Small intestine (tissue), 7 donors: ENCODE data around the gene IL13. TPM values are rescaled to one million over a fixed set of nuclear protein-coding genes. Genes with fewer than 3 reads are reported as not detected.

Source experiments
- DNase-seq, 2 donors: peaks; one replicate each; pipeline versions ENCODE4 v3.0.0 to v3.0.0-alpha.2; 2013
- FAIRE-seq: peaks from 2 replicates; lab custom pipeline; 2012; peaks lifted over from hg19 to GRCh38; lab: Jason Lieb, UNC
- H3K27ac ChIP-seq, 3 donors: one replicate each; pipeline ENCODE4 v1.5.1; 2013; ENCODE audit warnings: low read length in 2 of 3, mild to moderate bottlenecking in 2 of 3, control low read depth in 1 of 3, inconsistent platforms in 1 of 3, low read depth in 1 of 3, moderate library complexity in 1 of 3
- H3K27me3 ChIP-seq, 3 donors: one replicate each; pipeline ENCODE4 v1.6.1; 2013; ENCODE audit warnings: low read length in 3 of 3, inconsistent platforms in 1 of 3; ENCODE audit not compliant: control insufficient read depth in 3 of 3, insufficient read depth in 3 of 3
- H3K36me3 ChIP-seq, 3 donors: one replicate each; pipeline ENCODE4 v1.6.1; 2013; ENCODE audit warnings: low read length in 3 of 3, inconsistent platforms in 1 of 3, low read depth in 1 of 3, mild to moderate bottlenecking in 1 of 3, moderate library complexity in 1 of 3; ENCODE audit not compliant: control insufficient read depth in 3 of 3, insufficient read depth in 2 of 3
- H3K4me1 ChIP-seq, 3 donors: one replicate each; pipeline ENCODE4 v1.6.1; 2013; ENCODE audit warnings: low read length in 2 of 3, inconsistent platforms in 1 of 3, low read depth in 1 of 3, mild to moderate bottlenecking in 1 of 3, moderate library complexity in 1 of 3; ENCODE audit not compliant: control insufficient read depth in 3 of 3, insufficient read depth in 2 of 3
- H3K4me3 ChIP-seq, 3 donors: one replicate each; pipeline ENCODE4 v1.5.1; 2013; ENCODE audit warnings: low read length in 3 of 3, control low read depth in 1 of 3, inconsistent platforms in 1 of 3, low read depth in 1 of 3, mild to moderate bottlenecking in 1 of 3, moderate library complexity in 1 of 3
- H3K9me3 ChIP-seq, 2 donors: one replicate each; pipeline ENCODE4 v1.6.1; 2013; ENCODE audit warnings: low read depth in 1 of 2, low read length in 1 of 2; ENCODE audit not compliant: control insufficient read depth in 2 of 2, insufficient read depth in 1 of 2
- WGBS, 3 donors: extraction: QIAGEN DNeasy Blood & Tissue Kit; methylation state at CpG; one replicate each; pipeline ENCODE4 v1.1.7; 2013; 5-methylcytosine and 5-hydroxymethylcytosine counted together
- polyA plus RNA-seq, 4 donors: library from polyadenylated mRNA; stranded (reverse) in 3 of 4; unstranded in 1 of 4; fragments of 200-250 nt in 3 of 4; fragments of 120-200 nt in 1 of 4; gene quantifications; one replicate each; pipeline versions ENCODE4 v1.2.1 to v1.2.3, GENCODE V29; 2013
- donor health status: healthy with polysubstance abuse.
- donor health status: control.
- donor health status: control.
- donor health status: Bipolar disorder and iron deficiency.
- donor health status: healthy.

IL13 gene
- polyA plus RNA-seq, 4 donors, result 0.54 TPM; not detected in 3

DNA sequence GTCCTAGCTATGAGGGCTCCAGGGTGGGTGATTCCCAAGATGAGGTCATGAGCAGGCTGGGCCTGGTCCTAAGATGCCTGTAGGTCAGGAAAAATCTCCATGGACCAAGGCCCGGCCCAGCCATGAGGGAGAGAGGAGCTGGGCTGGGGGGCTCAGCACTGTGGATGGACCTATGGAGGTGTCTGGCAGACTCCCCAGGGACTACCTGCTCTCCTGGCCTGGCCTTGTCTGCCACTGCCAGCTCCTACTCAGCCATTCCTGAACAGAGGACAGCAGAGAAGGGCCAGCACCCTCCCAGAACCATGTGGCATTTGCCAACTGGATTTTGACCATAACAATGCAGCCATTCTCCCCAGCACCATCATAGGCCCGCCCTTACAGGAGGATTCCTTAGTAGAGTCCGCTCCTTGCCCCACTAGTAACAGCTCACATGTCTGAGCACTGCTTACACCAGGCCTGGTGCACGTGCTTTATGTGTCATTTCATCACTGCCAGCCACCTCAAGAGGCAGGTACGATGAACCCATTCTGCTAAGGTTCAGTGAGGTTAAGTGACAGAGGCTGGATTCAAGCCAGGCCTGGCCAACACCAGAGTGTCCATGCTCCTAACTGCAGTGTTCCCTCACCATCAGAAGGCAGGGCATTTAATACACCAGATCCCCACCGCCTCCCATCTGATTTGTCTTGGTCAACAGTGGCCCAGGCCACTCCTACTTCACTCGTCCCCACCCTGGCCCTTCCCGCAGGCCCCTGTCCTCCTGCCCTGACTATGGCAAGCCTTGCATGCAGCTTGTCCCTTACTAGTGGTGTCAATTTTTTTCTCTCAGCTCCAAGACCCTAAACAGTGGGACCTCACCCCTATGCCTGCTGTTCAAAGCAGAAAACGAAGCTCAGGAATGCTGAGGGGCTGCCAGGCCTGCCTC, 669 bp downstream of the IL13 start:
- DNase-seq (no peak), FAIRE-seq (no peak)
- no peaks in the 10 kb centered on the region for H3K9me3 ChIP-seq
- peaks cover 2 to 23% (median 7%) of the 10 kb centered on the region in 3 donors for H3K4me1 ChIP-seq
- H3K27ac ChIP-seq, result no peak overlapping the region
- H3K4me3 ChIP-seq, result no peak overlapping the region
- WGBS, 3 donors, result 78 to 89% (median 83%) methylated on average over 9 of the region's 9 CpGs
- peaks cover 0 to 28% (median 9%) of the 10 kb centered on the region in 3 donors for H3K27me3 ChIP-seq
- no peaks in the 10 kb centered on the region for H3K36me3 ChIP-seq

DNA sequence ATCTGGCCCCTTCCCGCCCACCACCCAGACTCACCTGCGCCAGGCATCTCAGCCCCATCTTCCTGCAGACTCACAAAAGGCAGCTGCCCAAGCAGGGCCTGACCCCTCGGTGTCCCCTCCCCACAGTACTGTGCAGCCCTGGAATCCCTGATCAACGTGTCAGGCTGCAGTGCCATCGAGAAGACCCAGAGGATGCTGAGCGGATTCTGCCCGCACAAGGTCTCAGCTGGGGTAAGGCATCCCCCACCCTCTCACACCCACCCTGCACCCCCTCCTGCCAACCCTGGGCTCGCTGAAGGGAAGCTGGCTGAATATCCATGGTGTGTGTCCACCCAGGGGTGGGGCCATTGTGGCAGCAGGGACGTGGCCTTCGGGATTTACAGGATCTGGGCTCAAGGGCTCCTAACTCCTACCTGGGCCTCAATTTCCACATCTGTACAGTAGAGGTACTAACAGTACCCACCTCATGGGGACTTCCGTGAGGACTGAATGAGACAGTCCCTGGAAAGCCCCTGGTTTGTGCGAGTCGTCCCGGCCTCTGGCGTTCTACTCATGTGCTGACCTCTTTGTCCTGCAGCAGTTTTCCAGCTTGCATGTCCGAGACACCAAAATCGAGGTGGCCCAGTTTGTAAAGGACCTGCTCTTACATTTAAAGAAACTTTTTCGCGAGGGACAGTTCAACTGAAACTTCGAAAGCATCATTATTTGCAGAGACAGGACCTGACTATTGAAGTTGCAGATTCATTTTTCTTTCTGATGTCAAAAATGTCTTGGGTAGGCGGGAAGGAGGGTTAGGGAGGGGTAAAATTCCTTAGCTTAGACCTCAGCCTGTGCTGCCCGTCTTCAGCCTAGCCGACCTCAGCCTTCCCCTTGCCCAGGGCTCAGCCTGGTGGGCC, 1.9 kb downstream of the IL13 start:
- H3K9me3 ChIP-seq, result no peaks in the 10 kb centered on the region
- no peak for FAIRE-seq
- H3K27me3 ChIP-seq, result peaks cover 0 to 20% (median 4%) of the 10 kb centered on the region in 3 donors
- no peak overlapping the region for H3K4me3 ChIP-seq
- H3K27ac ChIP-seq, result no peak overlapping the region
- no peaks in the 10 kb centered on the region for H3K36me3 ChIP-seq
- WGBS, 3 donors, result 90 to 95% (median 91%) methylated on average over 23 of the region's 23 CpGs
- DNase-seq, result no peak
- peaks cover 4 to 35% (median 7%) of the 10 kb centered on the region in 3 donors for H3K4me1 ChIP-seq

GRCh38 chr5:132661231-132662003, 3.4 kb downstream of the IL13 start:
- 78 to 81% (median 81%) methylated on average over 12 of the region's 12 CpGs for WGBS, 3 donors
- FAIRE-seq (no peak), DNase-seq (no peak)

GRCh38 chr5:132662004-132662401, 4.0 kb downstream of the IL13 start:
- 96 to 97% (median 96%) methylated on average over 9 of the region's 9 CpGs for WGBS, 3 donors
- Histone ChIP-seq H3K4me3 (no peak overlapping the region), H3K4me1 (peaks cover 5 to 46% (median 7%) of the 10 kb centered on the region in 3 donors), H3K36me3 (no peaks in the 10 kb centered on the region), H3K27me3 (peaks cover 0 to 2% (median 0%) of the 10 kb centered on the region in 3 donors), H3K9me3 (no peaks in the 10 kb centered on the region), H3K27ac (no peak overlapping the region)
- no peak for FAIRE-seq
- no peak for DNase-seq

More at GRCh38 chr5:132661231-132662003, 3.4 kb downstream of the IL13 start:
- Histone ChIP-seq H3K27ac (no peak overlapping the region), H3K4me3 (no peak overlapping the region), H3K4me1 (peaks cover 5 to 45% (median 7%) of the 10 kb centered on the region in 3 donors), H3K36me3 (no peaks in the 10 kb centered on the region), H3K27me3 (peaks cover 0 to 8% (median 3%) of the 10 kb centered on the region in 3 donors), H3K9me3 (no peaks in the 10 kb centered on the region)

DNA sequence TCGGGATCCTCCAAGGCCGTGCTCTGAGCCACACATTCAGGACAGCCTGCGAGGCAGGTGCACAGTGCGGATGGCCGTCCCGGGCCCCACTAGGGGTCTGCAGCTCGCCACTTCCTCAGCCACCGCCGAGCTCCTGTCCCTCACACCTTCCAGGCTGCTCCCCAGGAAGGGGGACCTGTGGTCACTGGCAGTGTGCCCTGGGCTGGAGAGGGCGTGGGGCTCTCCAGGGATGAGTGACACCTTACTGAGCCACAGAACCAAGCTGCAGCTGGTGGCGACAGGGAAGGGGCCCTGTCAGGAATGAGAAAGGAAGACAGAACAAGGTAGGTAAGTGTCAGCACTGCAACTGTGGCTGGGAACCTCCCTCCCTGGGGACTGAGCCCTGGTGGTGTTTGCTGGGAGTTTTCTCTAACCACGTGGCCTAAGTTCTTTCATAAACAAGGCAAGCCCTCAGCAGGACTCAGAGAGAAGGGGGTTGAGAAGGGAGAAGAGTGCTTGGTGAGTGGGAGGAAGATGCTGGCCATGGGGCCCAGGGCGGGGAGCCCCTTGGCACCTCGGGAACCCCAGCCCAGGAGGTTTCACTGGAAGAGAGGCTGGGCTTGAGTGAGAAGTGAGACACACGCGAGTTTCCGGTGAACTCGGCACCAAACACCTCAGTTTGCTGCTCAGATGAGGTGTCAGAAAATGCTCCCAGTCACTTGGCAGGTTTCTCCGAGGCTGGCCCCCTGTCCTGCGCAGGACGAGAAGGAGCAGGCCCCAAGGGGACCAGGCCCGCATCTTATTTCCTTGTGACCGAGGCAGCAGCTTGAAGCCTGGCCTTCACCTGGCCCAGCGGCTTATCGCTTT, 5.2 kb downstream of the IL13 start:
- WGBS, 3 donors, result 59 to 72% (median 65%) methylated on average over 25 of the region's 25 CpGs
- no peak for FAIRE-seq

DNA sequence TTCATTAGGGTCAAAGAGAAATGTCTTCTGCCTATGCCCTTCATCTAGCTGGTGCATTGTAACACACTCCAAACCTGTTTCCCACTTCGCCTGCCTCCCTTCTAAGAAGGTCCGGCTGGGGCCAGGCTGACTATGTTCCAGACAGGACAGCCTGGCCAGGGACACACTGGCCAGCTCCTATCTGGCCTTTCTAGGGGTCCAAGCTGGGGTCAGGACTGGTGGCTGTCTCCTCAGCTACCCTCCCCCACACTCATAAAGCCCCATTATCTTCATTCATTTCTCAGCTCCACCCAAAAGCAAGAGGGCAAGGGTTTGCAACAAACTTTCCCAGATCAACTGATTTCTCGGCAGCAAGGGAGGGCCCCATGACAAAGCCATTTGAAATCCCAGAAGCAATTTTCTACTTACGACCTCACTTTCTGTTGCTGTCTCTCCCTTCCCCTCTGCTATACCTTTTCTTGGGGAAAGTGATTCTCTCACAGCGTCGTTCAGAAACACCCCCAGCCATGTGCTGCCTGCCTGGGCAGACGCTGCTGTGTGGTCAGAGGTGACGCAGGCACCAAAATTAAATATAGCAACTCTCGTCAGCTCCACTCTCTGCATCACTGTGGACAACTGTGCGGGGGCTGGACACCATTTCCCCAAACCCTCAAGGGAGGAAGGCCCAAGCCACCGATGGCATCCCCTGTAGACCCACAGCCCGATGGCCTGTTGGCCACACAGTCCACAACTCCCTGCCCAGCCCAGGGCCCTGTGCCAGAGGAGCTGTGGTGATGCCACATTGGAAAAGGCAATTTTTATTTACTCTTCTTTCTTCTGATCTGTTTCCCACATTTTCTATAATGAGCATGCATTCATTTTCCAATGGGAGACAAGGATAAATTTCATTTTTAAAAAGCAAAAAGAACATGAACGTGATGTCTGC, 6.1 kb downstream of the IL13 start:
- peaks cover 5 to 53% (median 7%) of the 10 kb centered on the region in 3 donors for H3K4me1 ChIP-seq
- FAIRE-seq, result no peak
- DNase-seq, result peak; percentile 65 to 83
- no peaks in the 10 kb centered on the region for H3K27me3 ChIP-seq
- H3K9me3 ChIP-seq, result no peaks in the 10 kb centered on the region
- H3K4me3 ChIP-seq, result no peak overlapping the region
- H3K27ac ChIP-seq, result peak overlapping the region; percentile 13 to 71 (median 28)
- H3K36me3 ChIP-seq, result no peaks in the 10 kb centered on the region
- 60 to 70% (median 64%) methylated on average over 13 of the region's 13 CpGs for WGBS, 3 donors

More for the DNA sequence above, 5.2 kb downstream of the IL13 start:
- H3K9me3 ChIP-seq, result no peaks in the 10 kb centered on the region
- no peaks in the 10 kb centered on the region for H3K36me3 ChIP-seq
- H3K4me3 ChIP-seq, result no peak overlapping the region
- no peaks in the 10 kb centered on the region for H3K27me3 ChIP-seq
- peak overlapping the region; percentile 13 to 71 (median 28) for H3K27ac ChIP-seq
- H3K4me1 ChIP-seq, result peaks cover 5 to 51% (median 7%) of the 10 kb centered on the region in 3 donors
- DNase-seq, result peak in 1 of 2 donors; percentile 53
